Esophagus muscularis mucosa (tissue), 4 donors: ENCODE data around the gene NEK7.

Source experiments
- CTCF ChIP-seq, 3 experiments: fragments of 200-600 bp in 2 of 3; fragments of 450-650 bp in 1 of 3; sonication (generic) in 2 of 3; IDR thresholded peaks; one replicate each; pipeline ENCODE4 v1.5.1; 2017 to 2019; ENCODE audit warnings: antibody characterized with exemption in 3 of 3, mild to moderate bottlenecking in 2 of 3, moderate library complexity in 1 of 3
- EP300 ChIP-seq: sonication (generic); formaldehyde crosslinking; IDR thresholded peaks from one replicate; pipeline ENCODE4 v1.6.1; 2017; ENCODE audit warnings: antibody characterized with exemption
- POLR2A ChIP-seq: fragments of 450-650 bp; IDR thresholded peaks from one replicate; pipeline ENCODE4 v1.6.1; 2017; ENCODE audit warnings: antibody characterized with exemption, moderate library complexity, mild to moderate bottlenecking, low read depth
- POLR2AphosphoS5 ChIP-seq, 2 donors: sonication (generic); formaldehyde crosslinking; IDR thresholded peaks; one replicate each; pipeline ENCODE4 v1.6.1; 2017; ENCODE audit warnings: antibody characterized with exemption in 2 of 2

- TF ChIP-seq CTCF (IDR thresholded peaks at IDR 0.05) = no peak
- TF ChIP-seq EP300 = no peak
- TF ChIP-seq POLR2AphosphoS5 (IDR thresholded peaks at IDR 0.05) = no peak
- TF ChIP-seq POLR2A = no peak
Measured at GRCh38 chr1:198370996-198371395, 214.2 kb downstream of the NEK7 start.
